CD4-positive, alpha-beta T cell treated with Interleukin-1 beta for 1 hour (primary cell): Measurements from ENCODE around the gene SYMPK.
A peak's percentile ranks its signal among the peaks of the same experiment; 100 is the strongest.

Source experiments
- DNase-seq, 2 donors: peaks; one replicate each; pipeline ENCODE4 v3.0.0-alpha.2; 2020 to 2022

SYMPK gene

DNA sequence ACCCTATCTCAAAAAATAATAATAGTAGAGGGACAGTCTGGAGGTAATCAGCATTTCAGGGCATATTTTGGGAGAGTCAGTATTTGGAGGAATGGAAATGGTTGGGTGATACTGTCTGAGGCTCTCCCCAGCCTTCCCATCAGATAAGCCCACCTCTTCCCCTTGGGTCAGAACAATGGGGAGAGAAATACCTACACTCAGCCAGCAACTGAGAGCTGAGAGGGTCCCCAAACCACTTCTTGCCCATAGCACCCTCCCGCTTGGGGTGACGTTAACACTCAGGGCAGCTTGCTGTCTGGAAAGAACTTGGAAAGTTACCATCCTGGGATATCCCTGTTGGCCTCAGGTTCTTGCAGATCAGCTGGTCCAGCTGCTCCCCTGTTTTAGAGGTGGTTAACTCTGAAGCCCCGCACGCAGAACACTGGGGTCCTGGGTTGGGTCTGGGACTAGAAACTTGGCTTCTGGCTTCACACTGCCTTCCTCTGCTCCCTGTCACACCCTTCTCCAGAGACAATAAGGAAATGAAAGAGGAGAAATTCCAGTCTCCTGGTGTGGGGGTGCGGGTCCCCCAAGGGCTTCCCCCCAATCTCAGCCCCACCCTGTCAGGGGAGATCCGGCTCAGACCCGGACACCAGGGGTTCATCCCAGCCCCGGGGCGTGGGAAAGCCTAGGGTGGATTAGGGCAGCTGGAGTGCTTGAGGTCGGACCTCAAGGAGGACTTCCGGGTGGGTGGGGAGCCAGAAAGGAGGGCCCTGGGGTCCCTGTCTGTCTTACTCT lies 3.6 kb upstream of the SYMPK start:
- DNase-seq, result no peak

DNA sequence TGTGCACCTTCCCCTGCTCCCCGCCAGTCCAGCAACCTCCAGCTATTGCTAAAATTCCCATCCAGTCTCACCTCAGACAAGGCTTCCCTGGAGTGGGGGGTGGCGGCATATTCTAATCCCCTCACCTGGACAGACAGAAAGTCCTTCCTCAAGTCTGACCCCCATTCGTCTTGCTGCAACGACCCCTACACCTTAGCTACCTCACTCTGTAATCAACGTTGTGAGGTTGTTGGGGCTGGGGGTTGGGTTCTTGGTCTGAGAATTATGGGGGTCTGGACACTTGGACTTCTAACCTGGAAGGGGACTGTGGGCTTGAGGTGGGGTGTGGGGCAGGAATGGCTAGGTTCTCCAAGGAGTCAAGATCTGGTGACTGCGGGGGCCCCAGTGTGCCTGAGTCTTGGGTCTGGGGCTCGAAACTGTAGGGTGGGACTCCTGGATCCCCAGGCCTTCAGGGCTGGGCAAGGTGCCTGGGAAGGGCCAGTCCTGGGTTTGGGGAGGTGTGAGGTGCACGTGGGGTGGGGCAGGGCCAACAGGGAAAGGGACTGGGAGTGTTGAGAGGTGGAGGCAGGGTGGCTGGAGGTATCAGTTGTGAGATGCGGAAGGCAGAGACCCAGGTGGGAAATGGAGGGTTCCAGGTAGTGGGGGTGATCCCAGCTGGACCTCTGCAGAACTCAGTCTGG lies 2.5 kb upstream of the SYMPK start:
- DNase-seq, result no peak

DNA sequence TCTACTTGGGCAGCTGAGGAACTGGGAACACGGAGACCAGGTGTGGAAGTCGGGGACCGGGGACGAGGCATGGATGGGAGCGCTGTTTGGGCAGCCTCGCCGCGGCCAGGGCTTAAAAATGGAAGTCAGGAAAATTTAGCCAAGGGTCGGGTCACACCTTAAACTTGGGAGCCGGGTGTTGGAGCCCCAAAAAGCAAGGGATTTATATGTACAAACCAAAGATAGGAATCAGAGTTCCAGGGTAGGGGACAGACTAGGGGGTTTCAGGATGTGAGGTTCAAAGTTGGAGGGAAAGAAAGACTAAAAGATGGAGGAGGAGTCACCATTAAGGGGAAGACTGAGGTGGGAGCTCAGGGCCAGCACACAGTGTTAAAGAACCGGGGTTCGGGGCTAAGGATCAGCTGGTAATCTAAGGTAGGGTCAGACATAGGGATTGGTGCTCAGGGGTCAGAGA lies 1.7 kb upstream of the SYMPK start:
- no peak for DNase-seq

DNA sequence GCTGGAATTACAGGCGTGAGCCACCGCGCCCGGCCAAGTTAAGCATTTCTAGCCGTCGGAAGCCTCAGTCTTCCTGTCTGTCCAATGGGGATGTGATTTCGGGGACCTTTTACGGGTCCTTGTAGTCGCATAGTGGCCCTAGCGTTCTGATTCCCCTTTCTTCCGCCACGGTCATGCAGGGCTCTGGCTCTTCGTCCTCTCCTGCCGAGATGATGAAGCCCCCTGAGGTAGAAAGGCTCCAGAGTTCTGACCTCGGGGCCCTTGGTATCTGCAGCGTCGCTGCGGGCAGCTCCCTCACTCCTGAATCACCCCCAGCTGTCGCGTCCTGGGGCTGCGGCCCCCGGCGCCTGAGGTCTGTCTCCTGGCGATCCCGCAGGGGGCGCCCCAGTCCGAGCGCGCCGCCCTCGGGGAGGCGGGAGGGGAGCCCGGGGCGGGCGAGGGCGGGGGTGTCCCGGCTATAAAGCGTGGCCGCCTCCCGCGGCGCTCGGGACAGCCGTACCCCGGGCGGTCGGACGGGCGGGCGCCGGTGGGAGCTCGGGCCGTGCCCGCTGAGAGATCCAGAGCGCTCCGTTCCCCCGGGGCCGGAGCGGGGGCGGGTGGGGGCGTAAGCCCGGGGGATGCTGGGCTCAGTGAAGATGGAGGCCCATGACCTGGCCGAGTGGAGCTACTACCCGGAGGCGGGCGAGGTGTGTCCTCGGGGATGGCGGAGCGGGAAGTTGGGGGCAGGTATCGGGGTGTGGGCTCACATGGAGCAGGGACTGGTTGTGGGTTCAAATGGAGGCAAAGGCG lies 1.1 kb upstream of the SYMPK start, which contains the start of gene FOXA3:
Gene FOXA3 (plus strand): TSS at position 487 of the 789 bp plus-strand sequence. CDS start 131 bp downstream, at position 618.
- peak; percentile 66 to 67 for DNase-seq

DNA sequence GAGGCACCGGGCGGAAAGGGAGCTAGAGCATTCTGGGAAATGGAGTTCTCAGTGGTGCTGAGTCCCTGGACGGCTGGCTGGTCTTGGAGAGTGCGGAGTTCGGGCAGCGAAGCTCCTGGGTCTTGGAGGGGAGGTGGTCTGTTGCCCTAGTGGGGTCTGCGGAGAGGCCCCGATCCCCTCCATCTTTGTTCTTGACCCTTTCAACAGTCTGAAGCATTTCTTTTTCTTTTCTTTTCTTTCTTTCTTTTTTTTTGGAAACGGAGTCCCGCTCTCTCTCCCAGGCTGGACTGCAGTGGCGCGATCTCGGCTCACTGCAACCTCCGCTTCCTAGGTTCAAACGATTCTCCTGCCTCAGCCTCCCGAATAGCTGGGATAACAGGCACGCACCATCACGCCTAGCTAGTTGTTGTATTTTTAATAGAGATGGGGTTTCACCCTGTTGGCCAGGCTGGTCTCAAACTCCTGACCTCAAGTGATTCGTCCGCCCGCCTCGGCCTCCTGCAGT lies 440 bp upstream of the SYMPK start:
- DNase-seq, result no peak

DNA sequence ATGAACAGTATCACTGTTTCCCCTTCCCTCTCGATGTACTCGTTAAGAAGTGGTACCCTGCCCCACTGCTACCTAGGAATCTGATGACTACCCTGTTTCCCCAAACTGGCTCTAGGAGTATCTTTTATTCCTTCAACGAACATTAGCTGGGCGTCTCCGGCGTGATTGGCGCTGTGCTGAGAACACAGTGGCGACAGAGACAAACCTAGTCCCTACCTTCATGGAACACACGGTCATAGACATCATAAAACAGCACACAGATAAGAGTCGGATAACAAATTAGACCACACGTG lies 730 bp downstream of the SYMPK start:
- DNase-seq, result no peak

DNA sequence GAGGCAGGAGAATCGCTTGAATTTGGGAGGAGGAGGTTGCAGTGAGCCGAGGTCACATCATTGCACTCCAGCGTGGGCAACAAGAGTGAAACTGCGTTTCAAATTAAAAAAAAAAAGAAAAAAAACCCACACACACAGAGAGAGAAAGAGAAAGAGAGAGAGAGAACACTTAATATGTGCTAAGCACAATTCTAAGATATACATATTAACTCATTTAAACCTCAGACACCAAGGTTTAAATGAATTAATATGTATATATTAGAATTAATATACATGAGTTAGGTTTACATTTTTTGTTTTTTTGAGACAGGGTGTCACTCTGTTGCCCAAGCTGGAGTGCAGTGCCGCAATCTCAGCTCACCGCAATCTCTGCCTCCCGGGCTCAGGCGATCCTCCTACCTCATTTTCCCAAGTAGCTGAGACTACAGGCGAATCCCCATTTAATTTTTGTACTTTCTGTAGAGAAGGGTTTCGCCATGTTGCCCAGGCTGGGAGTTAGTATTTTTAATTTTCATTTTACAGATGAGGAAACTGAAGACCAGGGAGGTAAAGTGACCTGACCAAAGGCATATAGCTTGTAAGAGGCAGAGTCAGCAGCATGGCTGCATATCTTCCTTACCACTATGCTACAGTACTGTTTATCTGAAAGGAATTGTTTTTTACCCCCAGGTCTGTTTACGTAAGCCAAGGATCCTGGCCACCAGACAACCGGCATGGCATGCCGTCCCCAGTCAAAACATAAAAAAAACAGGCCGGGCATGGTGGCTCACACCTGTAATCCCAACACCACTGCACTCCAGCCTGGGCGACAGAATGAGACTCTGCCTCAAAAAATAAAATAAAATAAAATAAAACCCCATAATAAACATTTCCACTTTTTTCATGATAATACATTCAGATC lies 2.3 kb downstream of the SYMPK start:
- DNase-seq, result no peak

DNA sequence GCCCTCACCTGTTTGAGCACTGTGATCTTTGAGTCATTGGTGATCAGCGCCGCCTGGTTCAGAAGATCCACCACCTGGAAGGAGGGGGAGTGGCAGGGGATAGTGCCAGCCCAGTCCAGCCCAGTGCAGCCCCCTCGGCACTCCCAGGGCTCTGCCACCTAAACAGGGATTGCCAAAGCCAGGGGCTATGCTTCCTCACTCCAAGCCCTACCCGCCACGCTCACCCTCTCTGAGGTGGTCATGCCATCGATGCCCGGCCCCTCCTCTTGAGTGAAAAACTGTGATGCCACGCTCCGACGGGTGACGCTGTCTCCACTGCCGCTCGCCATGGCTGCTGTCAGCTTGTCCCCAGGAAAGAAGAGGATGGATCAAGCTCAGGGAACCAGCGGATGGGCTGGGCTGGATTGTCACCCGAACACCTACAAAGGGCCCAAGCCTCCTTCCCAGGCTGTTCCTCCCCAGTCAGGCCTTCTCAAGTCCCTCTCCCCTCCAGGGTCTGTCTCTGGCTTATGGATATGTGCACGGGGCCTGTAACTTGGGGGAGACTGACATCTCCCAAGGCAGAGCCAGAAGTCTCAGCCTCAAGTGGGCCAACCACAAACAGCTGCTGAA lies 8.7 kb downstream of the SYMPK start:
- no peak for DNase-seq

DNA sequence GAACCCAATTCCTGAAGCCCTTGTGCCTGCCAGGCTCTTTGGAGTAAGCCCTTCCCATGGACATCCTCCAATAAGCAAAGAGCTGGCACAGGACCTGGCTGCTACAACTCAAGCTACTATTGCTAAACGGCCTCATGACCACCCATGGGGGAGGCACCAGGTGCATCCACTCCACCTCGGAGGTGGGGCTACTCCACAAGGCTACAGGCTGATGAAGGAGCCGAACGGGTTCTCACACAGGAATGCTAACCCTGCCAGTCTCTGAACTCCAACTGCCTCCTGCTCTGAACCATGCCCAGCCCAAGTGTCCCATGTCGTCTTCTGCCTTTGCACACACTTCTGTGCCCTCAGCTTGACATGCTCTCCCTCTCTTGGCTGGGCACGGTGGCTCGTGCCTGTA lies 10.0 kb downstream of the SYMPK start:
- no peak for DNase-seq

DNA sequence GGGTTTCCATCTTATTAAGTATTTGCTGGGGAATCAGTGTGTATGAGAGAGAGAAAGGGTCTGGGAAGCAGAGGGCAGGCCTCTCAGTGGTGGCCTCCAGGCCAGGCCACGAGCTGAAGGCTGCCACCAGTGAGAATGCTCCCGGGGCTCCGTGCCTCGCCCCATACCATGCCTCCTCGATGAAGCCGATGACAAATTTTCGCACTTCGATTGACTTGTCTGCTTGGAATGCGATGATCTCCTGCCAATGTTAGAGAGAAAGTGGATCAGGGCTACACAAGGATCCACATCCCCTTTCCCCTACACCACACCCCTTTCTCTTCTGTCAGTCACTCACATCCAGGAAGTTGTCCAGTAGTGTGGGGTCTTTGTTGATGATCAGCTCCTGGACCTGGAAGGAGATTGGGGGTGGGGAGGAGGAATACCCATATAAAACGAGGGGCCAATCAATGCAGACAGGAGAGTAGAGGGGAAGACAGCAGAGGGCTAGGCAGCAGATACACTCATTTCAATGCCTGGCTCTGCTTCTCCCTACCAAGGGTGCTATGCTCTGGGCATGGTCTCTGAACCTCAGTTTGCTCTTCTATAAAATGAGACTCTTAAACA lies 10.7 kb downstream of the SYMPK start:
- no peak for DNase-seq

DNA sequence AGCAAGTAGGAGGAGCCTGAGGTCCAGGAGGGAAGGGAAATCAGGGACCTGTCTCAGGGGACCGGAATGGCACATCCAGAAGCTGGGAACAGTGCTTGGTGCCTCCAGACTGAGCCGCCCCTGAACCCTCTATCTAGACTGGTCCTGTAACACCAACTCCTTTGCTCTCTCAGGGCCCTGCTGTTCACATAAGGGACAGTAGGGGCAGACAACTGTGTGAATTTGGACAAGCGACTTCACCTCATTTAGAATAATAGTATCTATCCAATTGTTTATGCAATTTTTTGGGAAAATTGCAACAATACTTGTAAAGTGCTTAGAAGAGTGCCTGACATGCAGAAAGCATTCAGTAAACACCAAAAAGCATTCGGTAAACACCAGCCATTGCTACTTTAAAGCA lies 14.0 kb downstream of the SYMPK start:
- DNase-seq, result no peak

DNA sequence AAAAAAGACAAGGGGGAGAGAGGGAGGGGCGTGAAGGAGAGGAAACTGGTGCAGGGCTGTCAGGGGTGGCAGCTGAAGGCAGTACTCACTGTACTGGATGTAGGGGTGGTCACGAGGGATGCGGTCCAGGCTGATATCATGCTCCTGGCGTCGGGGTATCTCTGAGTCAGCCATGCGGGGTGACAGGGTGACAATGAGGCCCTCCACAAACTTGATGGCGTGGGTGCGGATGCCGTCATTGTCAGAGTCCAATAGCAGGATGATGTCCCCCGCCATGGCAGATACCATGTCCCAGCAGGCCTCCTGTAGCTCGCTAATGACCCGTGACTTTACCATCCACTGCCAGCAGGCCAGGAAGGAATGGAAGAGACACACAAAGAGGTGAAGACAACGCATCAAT lies 15.3 kb downstream of the SYMPK start:
- no peak for DNase-seq

DNA sequence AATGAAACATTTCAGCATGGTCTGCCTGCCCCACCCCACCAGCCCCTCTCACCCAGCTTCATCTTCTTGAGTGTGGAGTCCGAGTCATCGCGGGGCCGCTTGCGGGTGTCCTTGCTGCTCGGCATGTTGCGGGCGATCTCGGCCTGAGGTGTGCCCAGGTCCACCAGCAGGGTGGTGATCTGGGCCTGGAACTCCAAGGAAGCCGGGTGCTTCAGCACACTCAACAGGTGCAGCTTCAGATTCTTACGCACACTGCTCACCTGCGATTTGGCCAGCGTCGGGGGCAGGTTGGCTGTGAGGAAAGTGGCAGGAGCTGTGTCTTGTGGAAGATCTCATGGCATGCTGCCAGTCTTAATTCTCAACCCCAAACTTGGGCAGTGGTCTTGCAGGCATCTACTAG lies 20.7 kb downstream of the SYMPK start:
- no peak for DNase-seq

DNA sequence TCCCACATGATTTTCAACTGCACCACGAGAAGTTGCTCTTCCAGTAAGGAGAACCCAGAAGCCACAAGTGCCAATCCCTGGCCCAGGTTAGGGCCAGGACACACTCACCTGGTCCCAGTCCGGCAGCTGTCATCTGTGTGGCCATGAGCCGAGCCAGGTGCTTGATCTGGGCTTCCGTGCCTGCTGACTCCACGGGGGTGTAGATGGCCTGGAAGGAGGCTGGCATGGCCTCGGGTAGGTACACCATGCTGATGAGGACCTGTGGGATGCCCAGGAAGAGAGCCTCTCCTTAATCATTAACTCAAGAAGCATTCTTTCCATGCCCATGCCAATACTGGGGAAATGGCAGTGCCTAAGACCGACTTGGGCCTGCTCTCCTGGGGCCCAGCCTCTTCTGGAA lies 28.0 kb downstream of the SYMPK start:
- no peak for DNase-seq

DNA sequence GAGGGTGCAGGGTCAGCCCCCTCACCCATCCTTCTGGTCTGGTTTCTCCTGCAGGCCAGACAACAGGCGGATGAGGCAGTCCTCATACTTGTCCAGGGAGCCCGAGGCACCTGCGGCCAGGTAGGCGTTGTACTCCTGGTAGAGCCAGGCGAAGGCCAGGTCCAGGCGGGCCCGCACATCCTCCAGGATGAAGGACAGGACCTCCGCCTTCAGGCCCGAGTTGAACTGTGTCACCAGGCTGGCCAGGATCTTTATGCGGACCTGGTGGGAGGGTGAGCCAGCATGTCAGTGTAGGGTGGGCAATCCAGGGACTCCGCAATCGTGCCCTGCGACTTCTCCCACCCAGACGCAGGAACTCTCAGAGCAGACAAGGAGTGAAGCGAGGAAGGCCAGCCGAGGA lies 34.0 kb downstream of the SYMPK start:
- DNase-seq, result no peak

DNA sequence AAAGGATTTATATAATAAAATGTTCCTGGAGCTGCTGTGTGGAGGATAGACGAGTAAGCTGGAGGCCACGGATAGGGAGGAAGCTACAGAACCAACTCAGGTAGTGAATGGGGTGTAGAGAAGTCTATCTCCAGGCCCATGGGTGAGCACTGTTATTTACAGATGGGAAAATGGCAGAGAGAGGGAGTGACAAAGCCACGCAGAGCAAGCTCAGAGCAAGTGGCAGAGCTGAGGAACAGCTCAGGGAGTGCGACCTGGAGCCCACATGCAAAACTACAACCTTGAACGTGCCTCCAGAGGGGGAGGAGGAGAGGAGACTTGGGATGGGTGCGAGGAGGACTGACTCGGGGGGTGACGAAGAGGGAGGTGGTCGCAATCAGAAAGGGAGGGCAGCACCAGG lies 34.4 kb downstream of the SYMPK start:
- no peak for DNase-seq

DNA sequence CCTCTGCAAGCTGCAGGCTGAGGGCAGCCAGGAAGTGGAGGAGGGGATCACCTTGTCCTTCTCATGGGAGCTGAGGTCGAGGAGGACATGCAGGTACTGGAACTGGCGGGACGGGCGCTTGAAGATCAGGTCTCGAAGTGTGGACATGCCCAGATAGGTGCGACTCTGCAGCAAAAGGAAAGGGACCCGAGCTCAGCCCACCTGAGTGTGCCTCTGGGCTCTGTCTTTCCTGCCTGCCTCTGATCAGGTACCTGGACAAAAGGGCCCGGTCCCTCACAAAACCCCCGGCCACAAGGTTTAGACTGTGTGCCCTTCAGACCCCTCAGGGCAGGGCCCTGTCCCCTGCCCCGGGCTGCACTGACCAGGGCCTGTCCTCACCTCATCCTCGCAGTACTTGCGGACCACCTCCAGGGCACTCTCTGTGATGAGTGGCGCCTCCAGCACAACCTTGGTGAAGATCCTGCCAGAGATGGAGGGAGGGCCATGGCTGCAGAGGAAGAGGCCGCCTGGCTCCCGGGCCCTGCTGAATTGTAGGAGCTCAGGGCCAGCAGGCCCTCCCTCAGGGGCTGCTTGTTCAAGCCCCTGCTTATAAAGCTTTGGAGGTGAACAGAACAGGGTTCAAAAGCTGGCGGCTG lies 35.4 kb downstream of the SYMPK start:
- no peak for DNase-seq

DNA sequence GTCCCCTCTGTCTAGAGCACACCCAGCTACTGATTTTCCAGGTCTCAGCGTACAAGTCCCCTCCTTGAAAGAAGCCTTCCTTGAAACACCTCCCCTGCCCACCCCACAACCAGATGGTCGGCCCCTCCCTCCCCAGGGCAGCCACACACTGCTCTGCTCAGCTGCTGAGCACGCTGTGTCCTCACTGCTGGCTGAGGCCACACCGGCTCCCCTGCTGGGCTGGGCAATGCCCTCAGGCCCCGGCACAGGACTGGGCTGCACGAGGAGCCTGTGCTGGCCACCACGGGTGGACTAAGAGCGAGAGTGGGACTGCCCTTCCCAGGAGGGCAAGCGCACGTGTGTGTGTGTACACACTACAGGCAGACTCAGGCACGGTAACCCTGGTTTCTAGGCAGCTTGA lies 36.0 kb downstream of the SYMPK start:
- no peak for DNase-seq

DNA sequence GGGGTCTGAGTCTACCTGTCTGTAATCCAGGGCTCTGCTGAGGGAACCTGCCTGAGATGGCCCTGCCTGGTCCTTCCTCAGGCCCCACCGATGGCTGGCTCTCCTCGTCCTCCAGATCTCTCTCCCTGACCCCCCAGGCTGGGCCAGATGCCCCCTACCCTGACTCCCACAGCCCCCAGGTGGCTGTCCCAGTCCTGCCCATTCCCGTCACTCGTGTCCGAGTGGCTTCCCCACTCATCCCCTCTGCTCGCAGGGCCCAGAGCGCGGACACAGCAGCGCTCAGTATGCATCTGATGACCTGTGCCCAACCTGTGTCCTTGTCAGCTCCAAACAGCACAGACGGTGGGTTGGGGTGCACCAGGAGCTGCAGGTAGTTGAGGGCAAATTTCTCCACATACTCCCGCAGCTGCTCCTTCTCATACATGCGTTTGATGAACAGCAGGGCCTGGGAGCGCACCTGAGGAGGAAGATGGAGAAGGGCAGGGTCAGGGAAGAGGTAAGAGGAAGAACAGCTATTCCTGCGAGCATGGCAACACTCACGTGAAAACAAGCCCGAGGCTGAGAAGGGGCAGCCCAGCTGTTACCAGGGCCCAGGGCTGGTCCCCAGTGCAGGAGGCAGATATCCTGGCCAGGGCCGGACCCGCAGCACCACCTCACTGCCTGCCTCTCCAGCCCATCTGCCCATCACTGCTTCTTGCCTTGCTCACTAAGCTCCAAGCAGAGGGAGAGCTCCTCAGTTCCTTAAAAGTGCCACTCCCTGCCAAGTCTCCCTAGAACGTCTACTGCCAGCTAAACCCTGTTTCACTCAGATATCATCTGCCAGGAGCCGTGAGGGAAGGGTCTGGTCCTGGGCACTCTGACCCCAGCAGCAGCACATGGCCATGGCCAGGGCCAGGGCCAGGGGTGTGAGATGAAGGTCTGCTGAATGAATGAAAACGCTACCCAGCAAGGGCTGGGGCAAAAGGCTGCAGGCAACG lies 36.7 kb downstream of the SYMPK start:
- DNase-seq, result no peak

DNA sequence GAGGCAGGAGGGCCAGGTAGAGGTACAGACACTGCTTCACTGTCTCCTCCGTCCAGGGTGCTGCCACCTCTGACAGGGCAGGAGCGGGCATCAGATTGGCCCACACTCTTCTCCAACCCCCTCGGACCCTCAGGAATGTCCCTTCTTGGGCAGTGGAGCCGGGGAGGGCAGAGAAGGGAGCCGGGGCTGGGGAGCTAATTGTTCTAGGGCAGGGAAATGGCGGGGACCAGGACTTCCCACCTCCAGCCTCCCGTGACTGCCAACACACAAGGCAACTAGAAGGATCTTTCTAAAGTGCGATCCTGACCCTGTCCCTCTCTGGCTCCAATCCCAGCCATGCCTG lies 37.7 kb downstream of the SYMPK start:
- no peak for DNase-seq
